HCT116 (cell line): Measurements from ENCODE around the gene SSTR3. TPM values are rescaled to one million over a fixed set of nuclear protein-coding genes. Genes with fewer than 3 reads are reported as not detected.

Experiments
- ATAC-seq: fragments of 200-7000 bp; cut with Tn5 transposase; 2 replicates; pipeline ENCODE4 v1.9.1; 2020; ENCODE audit warnings: mild to moderate bottlenecking, moderate library complexity
- BruUV-seq: library from RNA; stranded (reverse); fragments of 400-500 nt; replicated peaks from 2 replicates; lab custom pipeline; 2021; lab: Mats Ljungman, UMichigan
- CTCF ChIA-PET: fragments of 300-600 bp; sonication (Branson Sonifier 250); formaldehyde crosslinking; loops from one replicate; lab custom pipeline; 2021; ENCODE audit warnings: antibody characterized with exemption; lab: Charles Lee
- POLR2A ChIA-PET: fragments of 300-600, 350-600 bp; sonication (Branson Sonifier 250); formaldehyde crosslinking; loops from one replicate; lab custom pipeline; 2021; ENCODE audit warnings: antibody characterized with exemption; lab: Charles Lee
- RAD21 ChIA-PET, 2 experiments: fragments of 300-600 bp; sonication (Branson Sonifier 250); formaldehyde crosslinking; loops; one replicate each; lab custom pipeline; 2023; ENCODE audit warnings: low total read pairs in 2 of 2; ENCODE audit not compliant: uncharacterized antibody in 2 of 2, unreplicated experiment in 2 of 2, low non-redundant PET in 1 of 2; lab: Charles Lee
- DNase-seq: peaks from one replicate; pipeline ENCODE4 v3.0.0-alpha.2; 2010; ENCODE audit warnings: low read depth, low spot score
- H2AFZ ChIP-seq: fragments of 200-600 bp; shearing (Covaris generic), sonication (generic); 2 replicates; pipeline ENCODE4 v1.6.1; 2017; ENCODE audit warnings: low read depth, mixed run types, mixed read lengths, antibody characterized with exemption, low read length; ENCODE audit not compliant: poor library complexity, severe bottlenecking
- H3K27ac ChIP-seq: 2 replicates; pipeline ENCODE4 v1.5.1; 2012; ENCODE audit warnings: low read depth, low read length
- H3K27me3 ChIP-seq: fragments of 200-600 bp; sonication (generic); 2 replicates; pipeline ENCODE4 v1.6.1; 2016; ENCODE audit warnings: mixed run types, low read length, mixed read lengths; ENCODE audit not compliant: insufficient read depth
- H3K36me3 ChIP-seq, 2 experiments: fragments of 200-500 bp in 1 of 2; fragments of 200-600 bp in 1 of 2; sonication (Bioruptor generic) in 1 of 2; sonication (generic) in 1 of 2; 2 replicates each; pipeline versions ENCODE4 v1.5.1 to v1.6.1; 2014 to 2016; ENCODE audit warnings: low read length in 2 of 2, inconsistent platforms in 1 of 2, mixed read lengths in 1 of 2, mixed run types in 1 of 2; ENCODE audit not compliant: insufficient read depth in 2 of 2, control insufficient read depth in 1 of 2
- H3K4me1 ChIP-seq, 2 experiments: fragments of 200-600 bp in 1 of 2; sonication (generic) in 1 of 2; 2 replicates each; pipeline versions ENCODE4 v1.5.1 to v1.6.1; 2012 to 2017; ENCODE audit warnings: low read length in 2 of 2, inconsistent platforms in 1 of 2, mild to moderate bottlenecking in 1 of 2, mixed read lengths in 1 of 2, mixed run types in 1 of 2, moderate library complexity in 1 of 2; ENCODE audit not compliant: insufficient read depth in 2 of 2, control insufficient read depth in 1 of 2
- H3K4me2 ChIP-seq: fragments of 200-600 bp; sonication (generic); 2 replicates; pipeline ENCODE4 v1.6.1; 2017; ENCODE audit warnings: mixed run types, low read length, mixed read lengths
- H3K4me3 ChIP-seq, 2 experiments: fragments of 200-600 bp in 1 of 2; sonication (generic) in 1 of 2; replicated peaks in 1 of 2; 2 replicates each; pipeline ENCODE4 v1.5.1; 2011 to 2016; ENCODE audit warnings: low read length in 2 of 2, control low read depth in 1 of 2, low read depth in 1 of 2, mild to moderate bottlenecking in 1 of 2, mixed read lengths in 1 of 2, mixed run types in 1 of 2
- H3K79me2 ChIP-seq: fragments of 200-600 bp; sonication (generic); 2 replicates; pipeline ENCODE4 v1.6.1; 2017; ENCODE audit warnings: mild to moderate bottlenecking, mixed run types, low read length, moderate library complexity, mixed read lengths; ENCODE audit not compliant: insufficient read depth
- H3K9ac ChIP-seq: fragments of 200-600 bp; sonication (generic); 2 replicates; pipeline ENCODE4 v1.6.1; 2016; ENCODE audit warnings: low read length, mixed read lengths
- H3K9me2 ChIP-seq: fragments of 200-600 bp; sonication (generic), shearing (Covaris generic); 2 replicates; pipeline ENCODE4 v1.6.1; 2017; ENCODE audit warnings: mixed run types, mild to moderate bottlenecking, moderate library complexity; ENCODE audit not compliant: insufficient read depth
- H3K9me3 ChIP-seq, 2 experiments: fragments of 200-500 bp in 1 of 2; fragments of 200-600 bp in 1 of 2; sonication (Bioruptor generic) in 1 of 2; sonication (generic) in 1 of 2; 2 replicates each; pipeline ENCODE4 v1.6.1; 2014 to 2017; ENCODE audit warnings: low read length in 2 of 2, mixed read lengths in 2 of 2, inconsistent platforms in 1 of 2, low read depth in 1 of 2, mild to moderate bottlenecking in 1 of 2, mixed run types in 1 of 2, moderate library complexity in 1 of 2; ENCODE audit not compliant: control insufficient read depth in 1 of 2, insufficient read depth in 1 of 2
- H4K20me1 ChIP-seq: fragments of 200-600 bp; sonication (generic), shearing (Covaris generic); 2 replicates; pipeline ENCODE4 v1.6.1; 2017; ENCODE audit warnings: mixed run types, mild to moderate bottlenecking, moderate library complexity; ENCODE audit not compliant: insufficient read depth
- CEBPB ChIP-seq: IDR thresholded peaks from 2 replicates; pipeline ENCODE4 v1.6.1; 2012; ENCODE audit warnings: low read depth
- EZH2 ChIP-seq: fragments of 200-600 bp; sonication (generic); IDR thresholded peaks from 2 replicates; pipeline ENCODE4 v1.6.1; 2017; ENCODE audit warnings: antibody characterized with exemption, mixed run types
- EZH2phosphoT487 ChIP-seq: fragments of 200-600 bp; IDR thresholded peaks from 2 replicates; pipeline ENCODE4 v1.6.1; 2018; ENCODE audit warnings: antibody characterized with exemption, borderline replicate concordance
- FOSL1 ChIP-seq: IDR thresholded peaks from 2 replicates; pipeline ENCODE4 v1.6.1; 2012; ENCODE audit warnings: low read depth
- JUND ChIP-seq: IDR thresholded peaks from 2 replicates; pipeline ENCODE4 v1.6.1; 2012
- MAX ChIP-seq: IDR thresholded peaks from 2 replicates; pipeline ENCODE4 v1.6.1; 2012
- POLR2A ChIP-seq: IDR thresholded peaks from 2 replicates; pipeline ENCODE4 v1.7.0; 2011; ENCODE audit warnings: borderline replicate concordance; ENCODE audit not compliant: insufficient read depth, insufficient read length; ENCODE audit errors: extremely low read depth
- POLR2AphosphoS5 ChIP-seq: IDR thresholded peaks from 2 replicates; pipeline ENCODE4 v1.6.1; 2011; ENCODE audit warnings: mild to moderate bottlenecking, low read depth, low read length, moderate library complexity
- RAD21 ChIP-seq: IDR thresholded peaks from 2 replicates; pipeline ENCODE4 v1.6.1; 2012; ENCODE audit warnings: low read depth, mild to moderate bottlenecking
- SRF ChIP-seq: IDR thresholded peaks from 2 replicates; pipeline ENCODE4 v1.6.1; 2012; ENCODE audit warnings: low read depth
- TCF7L2 ChIP-seq: IDR thresholded peaks from 2 replicates; pipeline ENCODE4 v1.7.0; 2011; ENCODE audit warnings: borderline replicate concordance, inconsistent platforms; ENCODE audit not compliant: insufficient read depth, insufficient read length; ENCODE audit errors: extremely low read depth
- YY1 ChIP-seq: IDR thresholded peaks from 2 replicates; pipeline ENCODE4 v1.6.1; 2011; ENCODE audit warnings: low read length, low read depth, moderate library complexity, mild to moderate bottlenecking; ENCODE audit not compliant: insufficient replicate concordance; ENCODE audit errors: extremely low read depth
- ZBTB33 ChIP-seq: IDR thresholded peaks from 2 replicates; pipeline ENCODE4 v1.6.1; 2011; ENCODE audit warnings: mild to moderate bottlenecking, low read length, moderate library complexity; ENCODE audit not compliant: insufficient replicate concordance; ENCODE audit errors: extremely low read depth
- ZNF274 ChIP-seq: fragments of 200-500 bp; sonication (Bioruptor generic); IDR thresholded peaks from 2 replicates; pipeline ENCODE4 v1.6.1; 2014; ENCODE audit warnings: mild to moderate bottlenecking, low read depth, low read length, inconsistent platforms
- intact Hi-C: fragments of 100-400 bp; cut with micrococcal nuclease; formaldehyde crosslinking; loops from 2 replicates; pipeline ENCODE4 v1.10.0; 2022
- total RNA-seq: library from RNA; stranded (reverse); gene quantifications from one replicate; pipeline ENCODE4 v1.2.1, GENCODE V29; 2021; ENCODE audit not compliant: unreplicated experiment

Gene SSTR3
- total RNA-seq, 1 experiment from 2014 or later: not detected

GRCh38 chr22:37240941-37241320 is 28.7 kb upstream of the SSTR3 start (continued):
- TF ChIP-seq EZH2 (no peak), MAX (no peak), YY1 (no peak), EZH2phosphoT487 (no peak), CEBPB (no peak), JUND (no peak), SRF (no peak), TCF7L2 (no peak), FOSL1 (no peak)
- TF ChIP-seq, all 23 proteins: peak for 0

- no peak overlapping the region for H2AFZ ChIP-seq
- no peak overlapping the region for H3K4me3 ChIP-seq
- RAD21 ChIA-PET: no interaction called here
- TF ChIP-seq EZH2phosphoT487: no peak
- TF ChIP-seq ZNF274: no peak
- no peak for TF ChIP-seq ZBTB33
- TF ChIP-seq POLR2A: no peak
- TF ChIP-seq POLR2AphosphoS5: no peak
- TF ChIP-seq RAD21: no peak
- no peaks in the 10 kb centered on the region for H3K27me3 ChIP-seq
- CTCF ChIA-PET: no interaction called here
- BruUV-seq: no TSS peak
- H3K9ac ChIP-seq: no peak overlapping the region
- POLR2A ChIA-PET: interaction anchor here (1.8 kb wide), 1 partner anchor 11 kb away, joined by 5 read pairs; no protein-coding TSS in a partner anchor
- no peak for ATAC-seq
- peaks cover 7% of the 10 kb centered on the region; the same call in 1 of the 2 replicates for H3K79me2 ChIP-seq
- H3K9me3 ChIP-seq: no peaks in the 10 kb centered on the region
- intact Hi-C loops: no loop called here
- H3K27ac ChIP-seq: no peak overlapping the region
- H3K36me3 ChIP-seq: no peaks in the 10 kb centered on the region
- DNase-seq: no peak
- H4K20me1 ChIP-seq: no peaks in the 10 kb centered on the region
- H3K4me1 ChIP-seq: peaks cover 11 to 35% of the 10 kb centered on the region in 2 experiments
- H3K9me2 ChIP-seq: no peaks in the 10 kb centered on the region
- no peak overlapping the region for H3K4me2 ChIP-seq
These were observed 28.1 kb upstream of the SSTR3 start for GRCh38 chr22:37240240-37240940.
